WTC11 (cell line): Measurements from ENCODE around the gene LSP1. TPM values are rescaled to one million over a fixed set of nuclear protein-coding genes. Genes with fewer than 3 reads are reported as not detected.

ENCODE experiments used
- microRNA-seq: library from miRNA; unstranded; fragments of <30 nt; microRNA quantifications from one replicate; pipeline ENCODE4 v1.2.0, GENCODE V29; 2022; ENCODE audit warnings: borderline number of aligned reads
- total RNA-seq: library from RNA; stranded (reverse); gene quantifications from 3 replicates; pipeline ENCODE4 v1.2.3, GENCODE V29; 2021

The LSP1 gene
- total RNA-seq, 1 experiment from 2014 or later: 0.77 TPM

Small RNAs within 50 kb of the gene (microRNA-seq; reads per million reads assigned to microRNA genes)
- not detected for gene MIR4298
- not detected for gene MIR7847

Other genes with a start within 250 kb of the LSP1 start
- gene KRTAP5-3, start 244.6 kb upstream of the LSP1 start, total RNA-seq: not detected in 3 replicates
- gene KRTAP5-4, start 230.9 kb upstream of the LSP1 start, total RNA-seq: not detected in 3 replicates
- not detected in 3 replicates for gene KRTAP5-5, start 223.3 kb upstream of the LSP1 start, total RNA-seq
- gene KRTAP5-6, start 155.9 kb upstream of the LSP1 start, total RNA-seq: 0.35 TPM in 1 of 3 replicates, not detected in the others
- 0.80 to 1.7 TPM (median 1.3 TPM) in 3 replicates for gene IFITM10, start 102.5 kb upstream of the LSP1 start, total RNA-seq
- 194 to 199 TPM (median 198 TPM) in 3 replicates for gene CTSD, start 89.2 kb upstream of the LSP1 start, total RNA-seq
- 0.37 TPM in 1 of 3 replicates, not detected in the others for gene SYT8, start 18.1 kb upstream of the LSP1 start, total RNA-seq
- 0.41 TPM in 1 of 3 replicates, not detected in the others for gene TNNI2, start 14.1 kb upstream of the LSP1 start, total RNA-seq
- gene PRR33, start 38.8 kb downstream of the LSP1 start, total RNA-seq: not detected in 3 replicates
- gene TNNT3, start 66.6 kb downstream of the LSP1 start, total RNA-seq: not detected in 3 replicates
- 59.4 to 73.0 TPM (median 61.0 TPM) in 3 replicates for gene MRPL23, start 94.2 kb downstream of the LSP1 start, total RNA-seq
- gene H19, start 144.8 kb downstream of the LSP1 start, total RNA-seq: 9.8 to 12.7 TPM (median 11.7 TPM) in 3 replicates